ENCODE data around the gene PPDPF.
A peak's percentile ranks its signal among the peaks of the same experiment; 100 is the strongest.

Gene PPDPF

GRCh38 chr20:63500902-63501817 is 19.4 kb upstream of the PPDPF start:
- no peak for DNase-seq

GRCh38 chr20:63501818-63502670 is 18.5 kb upstream of the PPDPF start:
- no peak for DNase-seq

DNA sequence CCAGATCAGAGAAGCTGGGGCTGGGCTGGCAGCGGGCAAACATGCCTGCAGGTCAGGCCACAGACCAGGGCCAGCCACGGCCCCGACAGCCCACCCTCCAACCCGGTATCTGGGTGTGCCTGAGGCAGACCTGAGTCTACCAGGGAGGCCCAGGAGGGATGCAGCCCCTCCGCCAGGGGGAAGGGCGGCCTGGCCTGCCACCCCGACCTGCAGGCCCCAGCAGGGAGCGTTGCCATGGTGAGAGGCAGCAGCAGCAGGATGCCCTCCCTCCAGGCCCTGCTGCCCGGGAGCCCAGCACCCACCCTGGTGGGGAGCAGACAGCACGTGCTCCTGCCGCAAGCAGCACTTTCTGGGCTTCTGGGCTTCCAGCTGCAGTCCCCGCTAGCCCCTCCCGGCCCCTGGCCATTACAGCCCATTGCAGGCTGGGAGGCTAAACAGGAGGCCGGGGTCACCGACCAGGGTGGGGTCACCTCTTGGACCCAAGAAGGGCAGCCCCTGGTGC is 17.8 kb upstream of the PPDPF start:
- DNase-seq, result no peak

DNA sequence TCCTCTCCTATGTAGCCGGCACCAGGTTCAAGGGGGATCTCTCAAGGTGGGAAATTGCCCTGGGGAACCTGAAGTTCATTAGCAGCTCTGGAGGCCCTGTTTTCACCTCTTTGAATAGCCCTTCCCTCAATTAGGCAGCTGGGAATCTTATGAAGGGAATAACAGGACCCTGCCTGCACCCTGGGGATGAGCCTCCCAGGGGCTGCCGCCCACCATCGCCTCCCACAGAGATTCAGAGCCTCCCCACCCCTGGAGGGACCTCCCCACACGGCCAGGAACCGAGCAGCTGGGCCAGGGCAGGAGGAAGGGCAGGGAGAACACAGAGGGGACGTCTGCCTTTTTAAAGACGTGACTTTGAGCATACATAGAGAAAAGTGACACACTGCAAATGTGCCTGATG is 17.0 kb upstream of the PPDPF start:
- DNase-seq, result no peak

- DNase-seq, result no peak
Observed at GRCh38 chr20:63504642-63505041, 15.9 kb upstream of the PPDPF start.

- no peak for DNase-seq
Observed at GRCh38 chr20:63505281-63505680, 15.3 kb upstream of the PPDPF start.

GRCh38 chr20:63505723-63506122 is 14.8 kb upstream of the PPDPF start:
- no peak for DNase-seq

DNA sequence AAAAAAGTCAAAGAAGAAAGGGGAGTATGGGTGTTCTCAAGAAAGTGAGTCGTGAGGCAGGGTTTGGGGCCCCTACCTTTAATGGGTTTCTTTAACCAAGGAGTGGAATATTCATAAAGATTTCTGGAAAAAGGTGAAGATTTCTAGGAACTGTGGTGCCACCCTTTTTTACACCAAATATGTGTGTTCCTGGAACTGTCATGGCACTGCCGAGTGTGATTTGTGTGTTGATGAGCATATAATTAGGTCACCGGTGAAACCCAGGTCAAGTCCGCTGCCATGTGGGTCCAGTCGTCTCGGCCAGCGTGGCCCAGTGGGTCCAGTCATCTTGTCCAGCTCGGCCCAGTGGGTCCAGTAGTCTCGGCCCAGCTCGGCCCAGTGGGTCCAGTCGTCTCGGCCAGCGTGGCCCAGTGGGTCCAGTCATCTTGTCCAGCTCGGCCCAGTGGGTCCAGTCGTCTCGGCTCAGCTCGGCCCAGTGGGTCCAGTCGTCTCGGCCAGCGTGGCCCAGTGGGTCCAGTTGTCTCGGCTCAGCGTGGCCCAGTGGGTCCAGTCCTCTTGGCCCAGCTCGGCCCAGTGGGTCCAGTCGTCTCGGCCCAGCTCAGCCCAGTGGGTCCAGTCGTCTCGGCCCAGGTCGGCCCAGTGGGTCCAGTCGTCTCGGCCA is 13.4 kb upstream of the PPDPF start:
- no peak for DNase-seq

DNA sequence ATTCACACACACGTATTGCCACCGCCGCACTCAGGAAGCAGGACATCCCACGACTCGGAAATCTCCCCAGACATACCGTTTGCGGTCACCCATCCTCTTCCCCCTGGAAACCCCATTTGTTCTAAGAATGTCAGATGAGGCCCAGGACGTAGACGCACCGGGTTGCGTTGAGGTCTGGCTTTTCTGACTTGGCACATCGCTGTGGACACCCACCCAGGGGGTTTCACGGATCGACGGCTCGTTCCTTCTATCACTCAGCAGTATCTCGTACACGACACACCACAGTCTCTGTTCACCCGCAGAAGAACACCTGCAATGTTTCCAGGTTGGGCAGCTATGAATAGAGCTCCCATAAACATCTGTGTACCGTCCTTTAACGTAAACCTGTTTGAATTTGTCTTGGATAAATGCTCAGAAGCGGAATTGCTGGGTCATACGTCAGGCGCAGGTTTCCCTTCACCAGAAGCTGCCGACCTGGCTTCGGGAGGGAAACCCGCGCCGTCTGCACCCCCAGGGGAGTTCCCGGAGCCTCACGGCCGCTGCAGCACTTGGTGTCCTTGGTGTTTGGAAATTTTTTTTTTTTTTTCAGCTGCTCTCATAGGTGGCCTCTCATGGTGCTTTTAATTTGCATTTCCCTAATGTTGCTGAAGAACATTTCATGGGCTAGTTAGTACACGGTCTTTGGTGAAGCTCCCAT is 12.3 kb upstream of the PPDPF start:
- no peak for DNase-seq

DNA sequence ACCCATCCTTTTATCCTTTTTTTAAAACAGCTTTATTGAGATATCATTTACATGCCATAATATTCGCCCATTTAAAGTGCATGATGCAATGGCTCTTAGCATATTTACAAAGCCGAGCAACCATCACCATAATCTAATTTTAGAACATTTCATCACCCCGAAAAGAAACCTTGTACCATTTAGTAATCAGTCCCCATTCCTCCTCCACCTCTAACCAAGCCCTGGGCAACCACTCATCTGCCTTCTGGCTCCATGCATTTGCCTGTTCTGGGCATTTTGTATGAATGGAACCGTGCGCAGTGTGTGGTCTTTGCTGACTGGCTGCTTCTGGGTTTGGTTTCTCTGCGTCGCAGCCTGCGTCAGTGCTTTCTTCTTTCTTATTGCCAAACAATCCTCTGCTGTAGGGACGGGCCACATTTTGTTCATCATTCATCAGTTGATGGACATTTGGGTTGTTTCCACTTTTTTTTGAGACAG is 11.4 kb upstream of the PPDPF start:
- DNase-seq, result no peak

DNA sequence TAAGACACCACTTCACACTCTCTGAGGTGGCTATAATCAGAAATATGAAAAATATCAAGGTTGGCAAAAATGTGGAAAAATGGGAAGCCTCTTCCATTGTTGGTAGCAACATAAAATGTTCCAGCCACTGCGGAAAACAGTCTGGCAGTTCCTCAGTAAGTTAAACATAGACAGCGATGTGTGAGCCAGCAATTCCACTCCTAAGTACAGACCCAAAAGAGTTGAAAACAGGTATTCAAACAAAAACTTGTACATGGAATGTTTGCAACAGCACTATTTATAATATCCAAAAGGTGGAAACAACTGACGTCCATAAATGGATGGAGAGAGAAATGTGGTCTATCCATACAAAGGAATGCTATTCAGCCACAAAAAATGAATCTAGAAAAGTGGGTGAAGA is 7.4 kb upstream of the PPDPF start:
- DNase-seq, result no peak

DNA sequence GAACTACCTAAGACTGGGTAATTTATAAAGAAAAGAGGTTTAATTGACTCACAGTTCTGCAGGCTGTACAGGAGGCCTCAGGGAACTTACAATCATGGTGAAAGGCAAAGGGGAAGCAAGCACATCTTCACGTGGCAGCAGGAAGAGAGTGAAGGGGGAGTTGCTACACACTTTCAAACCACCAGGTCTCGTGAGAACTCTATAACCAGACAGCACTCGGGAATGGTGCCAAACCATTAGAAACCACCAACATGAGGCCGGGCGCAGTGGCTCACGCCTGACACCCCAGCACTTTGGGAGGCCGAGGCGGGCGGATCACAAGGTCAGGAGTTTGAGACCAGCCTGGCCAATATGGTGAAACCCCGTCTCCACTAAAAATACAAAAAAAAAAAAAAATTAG is 6.0 kb upstream of the PPDPF start:
- DNase-seq, result peak; percentile 84

DNA sequence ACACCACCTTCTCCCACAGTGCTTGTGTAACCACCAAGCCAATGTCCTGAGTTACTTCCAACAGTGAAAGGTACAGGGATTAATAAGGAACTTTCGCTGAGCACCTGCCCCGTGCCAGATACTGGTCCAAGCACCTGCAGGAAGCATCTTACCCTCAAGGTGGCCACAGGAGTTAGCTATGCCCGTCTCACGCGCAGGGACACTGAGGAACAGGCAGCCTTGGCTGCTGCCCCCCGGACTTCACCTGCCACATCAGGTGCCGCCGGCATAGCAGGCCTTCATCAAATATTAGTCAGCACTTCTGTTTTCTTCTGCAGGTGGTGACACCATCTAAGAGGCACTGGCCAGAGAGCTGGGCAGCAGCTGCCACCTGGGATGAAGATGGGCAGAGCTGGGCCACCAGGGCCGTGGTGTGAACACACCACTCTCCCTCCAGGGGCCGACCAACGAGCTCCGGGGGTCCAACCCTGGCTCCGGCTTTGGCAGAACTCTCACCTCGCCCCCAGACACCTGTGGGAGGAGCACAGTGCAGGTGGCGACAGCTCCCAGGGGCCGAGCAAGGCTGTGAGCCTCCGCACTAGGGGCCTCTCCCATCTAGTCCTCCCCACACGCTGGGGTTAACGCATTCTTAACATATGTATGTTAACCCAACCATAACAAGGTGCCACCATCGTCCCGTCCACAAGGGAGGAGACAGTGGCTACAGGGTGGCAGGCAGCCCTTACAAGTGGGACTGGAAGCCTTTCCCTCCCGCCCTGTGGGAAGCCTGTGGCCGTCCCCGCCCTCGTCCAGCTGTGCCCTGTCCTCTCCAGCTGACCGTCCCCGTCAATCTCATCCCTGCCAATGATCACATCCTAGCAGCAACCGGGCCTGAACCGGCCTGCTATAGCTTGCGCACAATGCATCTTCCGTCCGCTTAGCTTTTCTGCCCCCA is 2.9 kb upstream of the PPDPF start:
- DNase-seq, result no peak

GRCh38 chr20:63518351-63518861 is 2.2 kb upstream of the PPDPF start:
- DNase-seq, result no peak

GRCh38 chr20:63518946-63519667 is 1.5 kb upstream of the PPDPF start:
- DNase-seq, result no peak

DNA sequence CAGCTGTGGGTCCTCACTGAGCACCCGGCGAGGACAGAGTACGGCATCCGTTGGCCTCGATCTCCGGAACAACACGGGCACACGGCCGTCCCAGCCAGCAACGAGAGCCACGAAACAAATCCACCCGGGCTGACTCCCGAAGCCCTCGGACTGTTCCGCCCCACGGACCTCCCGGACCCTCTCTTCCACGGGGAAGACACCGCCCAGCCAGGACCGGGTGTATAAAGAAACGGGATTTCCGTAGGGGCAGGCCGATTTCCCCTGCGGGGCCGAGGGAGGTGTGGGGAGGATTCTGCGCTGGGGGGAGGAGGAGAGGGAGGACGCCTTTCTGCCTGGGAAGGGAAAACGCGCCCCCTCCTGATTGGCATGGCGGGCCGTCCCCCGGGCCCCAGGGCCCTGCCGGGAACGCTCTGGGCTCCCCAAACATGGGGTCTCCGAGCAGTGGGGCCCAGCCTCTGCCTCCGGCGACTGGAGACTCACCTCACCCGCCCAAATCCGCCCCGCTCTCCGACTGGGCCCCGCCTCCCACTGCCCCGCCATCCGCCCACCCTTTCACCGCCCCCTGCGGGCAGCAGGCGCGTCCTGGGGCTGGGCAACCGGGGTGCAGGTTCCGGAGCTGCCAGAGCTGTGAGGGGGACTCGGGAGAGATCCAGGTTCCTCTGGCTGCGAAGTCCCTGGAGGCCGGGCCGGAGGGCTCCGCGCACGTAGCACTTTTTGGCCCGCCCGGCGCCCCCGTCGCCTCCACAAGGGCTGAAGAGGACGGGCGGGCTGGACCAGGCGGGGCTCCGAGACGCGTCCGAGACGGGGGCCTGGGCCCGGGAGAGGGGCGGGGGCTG is 679 bp upstream of the PPDPF start:
- DNase-seq, result peak; percentile 67

DNA sequence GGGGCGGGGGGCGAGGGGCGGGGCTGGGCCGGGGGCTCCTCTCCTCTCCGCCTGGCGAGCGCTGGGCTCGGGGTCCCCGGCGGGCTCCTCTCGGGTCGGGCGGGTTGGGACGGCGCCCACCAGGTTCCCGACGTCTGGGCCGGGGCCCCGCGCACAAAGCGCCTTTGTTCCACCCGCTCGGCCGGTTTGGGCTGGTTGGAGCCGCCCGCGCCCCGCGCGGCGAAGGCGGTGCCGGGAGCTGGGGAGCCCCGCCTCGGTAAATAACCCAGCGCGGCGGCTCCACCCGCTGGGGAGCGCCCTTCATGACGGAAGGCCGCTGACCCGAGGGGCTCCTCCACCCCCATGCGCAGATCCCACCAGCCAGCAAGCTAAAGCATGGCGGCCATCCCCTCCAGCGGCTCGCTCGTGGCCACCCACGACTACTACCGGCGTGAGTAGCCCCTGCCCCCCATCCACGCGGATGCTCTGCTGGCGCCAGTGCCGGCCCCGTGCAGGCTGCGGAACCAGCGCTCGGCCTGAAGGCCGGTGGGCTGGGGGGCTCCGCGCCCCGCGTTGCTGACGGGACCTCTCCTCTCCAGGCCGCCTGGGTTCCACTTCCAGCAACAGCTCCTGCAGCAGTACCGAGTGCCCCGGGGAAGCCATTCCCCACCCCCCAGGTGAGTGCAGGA is 503 bp downstream of the PPDPF start:
- peak; percentile 86 for DNase-seq

- DNase-seq, result no peak
Observed at GRCh38 chr20:63521602-63522001, 1.0 kb downstream of the PPDPF start.
